ENCODE results near the gene TMEM238. TPM values are rescaled to one million over a fixed set of nuclear protein-coding genes. Genes with fewer than 3 reads are reported as not detected.

Gene TMEM238
- total and polyA plus RNA-seq, 9 of the 15 experiments (the other 6 are each of a cell fraction or from before 2014, with no cell fraction given), result 0.18 to 5.1 (median 1.3) TPM; not detected in 4

- TF ChIP-seq USF1 (CRISPR knock-in tag; IDR thresholded peaks at IDR 0.05) (no peak), RAD21 (CRISPR knock-in tag; conservative IDR thresholded peaks at IDR 0.05 in 1 of 2, IDR thresholded peaks at IDR 0.05 in 1 of 2) (no peak), KHSRP (IDR thresholded peaks at IDR 0.05) (no peak), RERE (CRISPR knock-in tag; IDR thresholded peaks at IDR 0.05; ENCODE audit: borderline replicate concordance) (no peak), PKNOX1 (IDR thresholded peaks at IDR 0.05) (no peak), ZNF511 (CRISPR knock-in tag; IDR thresholded peaks at IDR 0.05) (no peak), ZNF699 (CRISPR knock-in tag; IDR thresholded peaks at IDR 0.05; ENCODE audit: insufficient replicate concordance) (no peak), TAL1 (IDR thresholded peaks at IDR 0.05) (no peak), ZBED1 (IDR thresholded peaks at IDR 0.05) (no peak), TEAD4 (IDR thresholded peaks at IDR 0.05; ENCODE audit: low read length) (no peak), TEAD4 (CRISPR knock-in tag; IDR thresholded peaks at IDR 0.05; ENCODE audit: borderline replicate concordance) (no peak), GABPB2 (CRISPR knock-in tag; conservative IDR thresholded peaks at IDR 0.05) (no peak), USF2 (CRISPR knock-in tag; IDR thresholded peaks at IDR 0.05) (no peak)
Measured at GRCh38 chr19:55391702-55392615, 7.9 kb upstream of the TMEM238 start (continued).

Measured in K562 (cell line).